Stimulated activated naive CD8-positive, alpha-beta T cell treated with anti-CD3 and anti-CD28 coated beads, Interleukin-15, amount 100 ng/mL, for 72 hours (primary cell): ENCODE data around the gene P4HA1.
"Not testable (repeated sequence)": the region's sequence is repeated elsewhere in the genome, so short reads cannot be mapped to it uniquely, and the experiment has no call there.

Source experiments
- ATAC-seq: fragments of 150-1000 bp; cut with Tn5 transposase; 2 replicates; pipeline ENCODE4 v1.10.0; 2021; ENCODE audit warnings: mild to moderate bottlenecking, moderate library complexity
- DNase-seq, 2 donors: peaks; one replicate each; pipeline ENCODE4 v3.0.0; 2021 to 2022
- H3K27ac Mint-ChIP-seq, 2 donors: one replicate each; pipeline ENCODE4 v1.8.0; 2022; ENCODE audit warnings: mild to moderate bottlenecking in 2 of 2, mixed read lengths in 2 of 2, moderate library complexity in 2 of 2
- H3K27me3 Mint-ChIP-seq: one replicate; pipeline ENCODE4 v1.8.0; 2022; ENCODE audit warnings: mixed read lengths
- H3K4me1 Mint-ChIP-seq: one replicate; pipeline ENCODE4 v1.8.0; 2022; ENCODE audit warnings: mild to moderate bottlenecking, mixed read lengths
- H3K4me3 Mint-ChIP-seq, 2 donors: one replicate each; pipeline ENCODE4 v1.8.0; 2022; ENCODE audit warnings: mild to moderate bottlenecking in 2 of 2, mixed read lengths in 2 of 2, moderate library complexity in 1 of 2
- H3K9me3 Mint-ChIP-seq, 2 donors: one replicate each; pipeline ENCODE4 v1.8.0; 2022; ENCODE audit warnings: mixed read lengths in 2 of 2

The P4HA1 gene

DNA sequence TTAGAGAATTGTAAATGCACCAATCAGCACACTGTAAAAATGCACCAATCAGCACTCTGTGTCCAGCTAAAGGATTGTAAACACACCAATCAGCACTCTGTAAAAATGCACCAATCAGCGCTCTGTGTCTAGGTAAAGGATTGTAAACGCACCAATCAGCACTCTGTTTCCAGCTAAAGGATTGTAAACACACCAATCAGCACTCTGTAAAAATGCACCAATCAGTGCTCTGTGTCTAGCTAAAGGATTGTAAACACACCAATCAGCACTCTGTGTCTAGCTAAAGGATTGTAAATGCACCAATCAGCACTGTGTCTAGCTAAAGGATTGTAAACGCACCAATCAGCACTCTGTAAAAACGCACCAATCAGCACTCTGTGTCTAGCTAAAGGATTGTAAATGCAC is 12.6 kb upstream of the P4HA1 start:
- DNase-seq, H3K9me3 Mint-ChIP-seq, ATAC-seq, H3K27me3 Mint-ChIP-seq, H3K27ac Mint-ChIP-seq, H3K4me3 Mint-ChIP-seq: not testable (repeated sequence)
- H3K4me1 Mint-ChIP-seq, result peaks cover 16% of the 10 kb centered on the region

DNA sequence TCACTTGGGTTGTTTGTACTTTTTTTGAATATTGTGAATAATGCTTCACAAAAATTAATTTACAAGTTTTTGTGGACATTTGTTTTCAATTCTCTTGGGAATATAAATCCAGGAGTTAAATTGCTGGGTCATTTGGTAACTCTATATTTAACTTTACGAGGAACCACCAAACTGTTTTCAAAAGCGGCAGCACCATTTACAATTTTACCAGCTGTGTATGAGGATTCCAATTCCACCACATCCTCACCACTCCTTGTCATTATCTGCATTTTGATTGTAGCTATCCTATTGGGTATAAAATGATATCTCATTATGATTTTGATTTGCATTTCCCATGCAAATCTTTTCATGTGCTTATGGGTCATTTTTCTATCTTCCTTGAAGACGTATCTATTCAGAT is 9.6 kb upstream of the P4HA1 start:
- Mint-ChIP-seq H3K27me3 (no peaks in the 10 kb centered on the region), H3K9me3 (peaks cover 0 to 9% of the 10 kb centered on the region in 2 donors), H3K27ac (no peak overlapping the region), H3K4me1 (peaks cover 13% of the 10 kb centered on the region), H3K4me3 (no peak overlapping the region)
- ATAC-seq, result no peak
- DNase-seq, result no peak

DNA sequence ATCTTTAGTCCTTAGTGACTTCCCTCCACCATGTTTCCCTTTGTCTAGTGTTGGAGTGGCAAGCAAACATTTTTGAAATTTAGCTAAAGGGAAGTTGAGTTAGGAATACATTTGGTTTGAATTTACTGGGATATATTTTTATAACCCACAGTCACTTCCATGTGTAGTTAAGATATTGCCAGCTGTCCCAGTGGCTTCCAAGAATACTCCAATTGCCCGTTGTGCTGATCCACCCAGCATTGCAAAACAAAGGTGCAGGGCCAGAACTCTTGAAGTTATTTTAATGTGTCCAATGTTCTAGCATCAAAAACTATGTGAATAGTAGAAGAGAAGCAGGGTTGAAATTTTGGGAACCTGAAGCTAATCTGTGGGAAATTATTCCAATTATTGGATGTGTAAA is 2.5 kb upstream of the P4HA1 start:
- H3K27me3 Mint-ChIP-seq, result no peaks in the 10 kb centered on the region

DNA sequence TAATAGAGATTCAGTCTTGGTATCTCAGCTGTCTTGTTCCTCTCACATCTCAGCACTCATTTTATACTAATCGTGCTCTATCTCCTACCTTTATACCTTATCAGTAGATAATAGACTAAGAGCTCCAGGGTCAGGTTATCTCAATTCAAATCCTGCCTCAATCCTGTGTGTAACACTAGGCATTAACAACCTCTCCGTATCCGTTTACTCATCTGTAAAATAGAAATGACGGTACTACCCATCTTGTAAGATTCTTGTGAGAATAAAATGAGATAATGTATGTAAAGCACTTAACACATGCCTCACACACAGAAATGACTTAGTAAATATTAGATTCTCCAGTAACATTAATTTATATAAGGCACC is 622 bp upstream of the P4HA1 start:
- no peak for DNase-seq
- Mint-ChIP-seq H3K27me3 (no peaks in the 10 kb centered on the region), H3K4me1 (peaks cover 35% of the 10 kb centered on the region), H3K4me3 (peak overlapping the region; percentile 97 to 98), H3K9me3 (no peaks in the 10 kb centered on the region), H3K27ac (peak overlapping the region; percentile 96 to 98)
- no peak for ATAC-seq

More for the DNA sequence above, 2.5 kb upstream of the P4HA1 start:
- H3K27ac Mint-ChIP-seq, result peak overlapping the region in 1 of 2 donors; percentile 13
- H3K4me3 Mint-ChIP-seq, result no peak overlapping the region
- peaks cover 20% of the 10 kb centered on the region for H3K4me1 Mint-ChIP-seq
- H3K9me3 Mint-ChIP-seq, result no peaks in the 10 kb centered on the region
- ATAC-seq, result no peak
- no peak for DNase-seq

DNA sequence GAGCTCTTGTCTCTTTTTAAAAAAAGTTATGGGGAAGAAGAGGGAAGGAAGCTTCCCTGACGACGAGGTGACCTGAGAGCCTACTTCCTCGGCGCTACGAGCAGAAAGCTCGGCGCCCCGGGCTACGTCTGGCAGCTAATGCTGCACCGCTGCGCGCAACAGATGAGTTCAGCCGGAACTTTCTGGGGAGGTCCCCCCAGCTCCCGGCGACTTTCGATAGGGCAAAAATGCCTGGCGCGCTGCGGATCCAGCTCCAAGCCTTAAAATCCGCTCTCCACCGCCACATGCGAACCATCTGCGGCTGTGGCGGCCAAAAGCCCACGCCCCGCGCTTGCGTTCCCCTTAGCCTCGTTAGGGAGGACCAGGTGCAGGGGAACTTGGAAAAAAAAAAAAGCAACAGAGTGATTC is 621 bp downstream of the P4HA1 start:
- peaks cover 41% of the 10 kb centered on the region for H3K4me1 Mint-ChIP-seq
- no peaks in the 10 kb centered on the region for H3K27me3 Mint-ChIP-seq
- DNase-seq (peak; percentile 79 to 84), ATAC-seq (peak; percentile 71)
- no peaks in the 10 kb centered on the region for H3K9me3 Mint-ChIP-seq
- peak overlapping the region; percentile 97 to 98 for H3K4me3 Mint-ChIP-seq
- H3K27ac Mint-ChIP-seq, result peak overlapping the region; percentile 96 to 98

DNA sequence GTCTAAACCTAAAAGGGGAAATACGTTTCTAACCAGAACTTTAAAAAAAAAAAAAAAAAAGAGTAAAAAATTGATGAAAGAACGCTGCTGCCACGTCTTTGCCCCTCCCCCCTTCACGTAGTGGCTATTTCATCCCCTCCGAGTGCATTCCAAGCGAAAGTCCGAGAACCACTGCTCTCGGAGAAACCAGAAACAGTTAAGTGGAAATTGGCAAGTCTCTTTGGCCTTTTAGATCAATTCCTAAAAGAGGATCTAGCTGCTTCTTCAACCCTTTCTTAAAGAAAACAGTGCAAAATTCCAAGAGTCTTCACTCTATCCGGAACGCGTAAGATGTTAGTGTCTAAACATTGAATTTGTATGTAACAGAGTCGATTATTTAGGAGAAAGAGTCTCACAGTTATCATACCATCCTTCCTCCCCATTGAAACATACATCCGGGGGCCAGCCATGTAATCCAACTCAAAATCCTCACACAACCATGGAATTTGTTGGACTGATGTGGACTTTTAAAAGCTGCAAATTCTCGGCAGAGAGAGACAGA is 1.1 kb downstream of the P4HA1 start:
- ATAC-seq (no peak), DNase-seq (peak; percentile 27 to 37)
- H3K4me1 Mint-ChIP-seq, result peaks cover 41% of the 10 kb centered on the region
- no peaks in the 10 kb centered on the region for H3K9me3 Mint-ChIP-seq
- H3K27ac Mint-ChIP-seq, result peak overlapping the region; percentile 96 to 98
- H3K4me3 Mint-ChIP-seq, result peak overlapping the region; percentile 97 to 98
- H3K27me3 Mint-ChIP-seq, result no peaks in the 10 kb centered on the region

DNA sequence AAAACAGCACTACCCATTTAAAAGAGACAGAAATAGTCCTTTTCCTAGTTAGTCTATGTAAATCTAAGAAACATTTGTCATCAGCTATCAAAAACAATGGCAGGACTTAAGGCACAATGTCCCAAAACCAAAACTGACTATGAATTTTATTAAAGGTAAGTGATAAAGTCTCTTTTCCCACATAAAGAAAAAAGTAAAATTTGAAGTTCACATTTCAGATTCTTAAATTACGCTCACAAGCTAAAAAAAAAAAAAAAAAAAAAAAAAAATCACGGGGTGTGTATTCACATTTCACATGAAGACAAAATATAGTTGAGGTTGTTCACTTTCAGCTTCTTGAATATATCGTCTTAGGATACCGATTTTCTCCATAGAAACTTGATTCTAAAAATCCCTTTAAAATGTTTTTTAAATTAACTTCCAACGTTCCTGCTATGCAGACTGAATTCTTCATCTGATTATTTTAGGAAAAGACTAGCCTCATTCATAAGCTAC is 1.6 kb downstream of the P4HA1 start:
- Mint-ChIP-seq H3K27ac (peak overlapping the region in 1 of 2 donors; percentile 96), H3K9me3 (no peaks in the 10 kb centered on the region), H3K4me1 (peaks cover 41% of the 10 kb centered on the region), H3K27me3 (no peaks in the 10 kb centered on the region), H3K4me3 (peak overlapping the region; percentile 97 to 98)
- ATAC-seq (no peak), DNase-seq (no peak)

DNA sequence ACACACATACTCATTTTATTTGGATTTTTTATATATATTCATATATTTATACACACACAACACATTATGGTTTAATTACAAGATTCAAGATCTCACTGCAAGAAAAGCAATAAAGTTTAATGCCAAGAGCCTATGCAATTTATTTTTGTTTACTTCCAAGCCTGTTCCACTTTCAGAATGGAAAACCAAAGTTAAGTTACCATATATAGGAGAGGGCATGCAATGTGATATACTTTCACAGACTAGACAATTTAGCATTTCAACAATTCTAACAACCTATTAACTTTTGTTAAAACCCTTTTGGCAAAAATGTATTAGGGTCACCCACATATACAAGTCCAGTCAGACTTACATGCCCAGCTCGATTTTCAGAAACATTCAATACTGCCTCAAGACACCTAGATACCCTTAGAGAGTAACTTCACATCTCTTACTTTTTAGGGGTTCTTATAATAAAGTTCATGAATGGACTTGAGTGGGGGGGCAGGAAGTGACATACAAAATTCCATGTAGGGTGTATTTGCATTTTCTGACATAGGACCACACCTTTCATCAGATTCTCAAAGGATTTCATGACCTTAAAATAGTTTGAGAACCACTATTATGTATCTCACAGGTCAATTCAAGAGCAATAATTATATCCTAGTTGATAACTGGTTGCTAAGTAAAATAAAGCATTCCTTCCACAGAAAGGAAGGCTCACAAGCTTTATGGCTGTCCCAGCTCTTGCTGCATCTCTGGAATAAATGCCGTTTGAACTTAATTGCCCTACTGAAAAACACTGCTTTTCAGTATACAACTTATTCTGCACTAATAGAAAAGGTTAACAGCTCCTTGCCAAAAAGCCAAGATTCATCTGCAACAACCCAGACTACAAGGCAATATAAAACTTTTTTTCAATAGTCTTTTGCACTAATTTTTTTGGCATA is 2.5 kb downstream of the P4HA1 start:
- no peak for DNase-seq
- H3K27ac Mint-ChIP-seq, result no peak overlapping the region
- H3K27me3 Mint-ChIP-seq, result no peaks in the 10 kb centered on the region
- H3K4me1 Mint-ChIP-seq, result peaks cover 42% of the 10 kb centered on the region
- H3K4me3 Mint-ChIP-seq, result peak overlapping the region; percentile 97 to 98
- H3K9me3 Mint-ChIP-seq, result no peaks in the 10 kb centered on the region
- no peak for ATAC-seq

DNA sequence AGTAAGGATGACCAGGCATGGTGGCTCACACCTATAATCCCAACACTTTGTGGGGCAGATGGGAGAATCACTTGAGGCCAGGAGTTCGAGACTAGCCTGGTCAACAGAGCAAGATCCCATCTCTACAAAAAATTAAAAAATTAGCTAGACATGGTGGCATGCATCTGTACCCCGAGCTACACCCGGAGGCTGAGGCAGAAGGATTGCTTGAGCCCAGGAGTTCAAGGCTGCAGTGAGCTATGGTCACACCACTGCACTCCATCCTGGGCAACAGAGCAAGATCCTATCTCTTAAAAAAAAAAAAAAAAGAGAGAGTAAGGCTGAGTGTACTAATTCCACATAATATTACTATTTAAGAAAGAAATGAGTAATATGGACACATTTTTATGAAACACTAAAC is 3.8 kb downstream of the P4HA1 start:
- no peak overlapping the region for H3K27ac Mint-ChIP-seq
- peaks cover 55% of the 10 kb centered on the region for H3K4me1 Mint-ChIP-seq
- no peak overlapping the region for H3K4me3 Mint-ChIP-seq
- no peak for DNase-seq
- no peaks in the 10 kb centered on the region for H3K27me3 Mint-ChIP-seq
- ATAC-seq, result no peak
- H3K9me3 Mint-ChIP-seq, result no peaks in the 10 kb centered on the region

DNA sequence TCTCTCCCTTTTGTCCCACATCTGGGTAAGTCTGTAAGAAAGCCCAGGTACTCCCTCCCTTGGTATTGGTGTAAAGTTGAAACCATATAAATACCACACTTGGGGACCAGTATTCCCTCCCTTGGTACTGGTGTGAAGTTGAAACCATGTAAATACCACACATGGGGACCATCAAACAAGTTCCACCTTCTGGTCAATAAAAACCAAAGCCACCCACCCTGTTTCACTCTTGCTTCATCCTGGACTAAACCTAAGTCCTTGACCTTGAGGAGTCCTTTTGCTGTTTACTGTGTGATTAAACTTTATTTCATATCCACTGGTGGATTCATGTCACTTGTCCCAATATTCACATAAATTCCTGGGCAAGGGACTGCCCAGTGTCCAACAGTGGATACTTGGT is 8.4 kb downstream of the P4HA1 start:
- H3K4me3 Mint-ChIP-seq, result peak overlapping the region in 1 of 2 donors; percentile 9
- DNase-seq (no peak), ATAC-seq (peak; percentile 66)
- H3K9me3 Mint-ChIP-seq, result no peaks in the 10 kb centered on the region
- no peaks in the 10 kb centered on the region for H3K27me3 Mint-ChIP-seq
- H3K27ac Mint-ChIP-seq, result peak overlapping the region in 1 of 2 donors; percentile 77
- H3K4me1 Mint-ChIP-seq, result peaks cover 27% of the 10 kb centered on the region

DNA sequence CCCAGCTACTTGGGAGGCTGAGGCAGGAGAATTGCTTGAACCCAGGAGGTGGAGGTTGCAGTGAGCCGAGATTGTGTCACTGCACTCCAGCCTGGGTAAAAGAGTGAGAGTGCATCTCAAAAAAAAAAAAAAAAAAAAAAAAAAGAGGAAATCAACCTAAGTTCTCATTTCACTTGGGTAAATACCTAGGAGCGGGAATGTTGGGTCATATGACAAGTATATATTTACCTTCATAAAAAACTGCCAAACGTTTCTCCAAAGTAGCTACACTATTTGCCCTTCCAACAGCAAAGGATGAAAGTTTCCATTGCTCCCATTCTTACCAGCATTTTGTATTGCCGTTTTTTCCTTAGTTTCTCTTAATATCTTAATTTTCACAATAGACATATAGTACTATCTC is 9.8 kb downstream of the P4HA1 start:
- Mint-ChIP-seq H3K9me3 (no peaks in the 10 kb centered on the region), H3K27ac (no peak overlapping the region), H3K4me1 (peaks cover 17% of the 10 kb centered on the region), H3K27me3 (no peaks in the 10 kb centered on the region), H3K4me3 (no peak overlapping the region)
- ATAC-seq (no peak), DNase-seq (no peak)

DNA sequence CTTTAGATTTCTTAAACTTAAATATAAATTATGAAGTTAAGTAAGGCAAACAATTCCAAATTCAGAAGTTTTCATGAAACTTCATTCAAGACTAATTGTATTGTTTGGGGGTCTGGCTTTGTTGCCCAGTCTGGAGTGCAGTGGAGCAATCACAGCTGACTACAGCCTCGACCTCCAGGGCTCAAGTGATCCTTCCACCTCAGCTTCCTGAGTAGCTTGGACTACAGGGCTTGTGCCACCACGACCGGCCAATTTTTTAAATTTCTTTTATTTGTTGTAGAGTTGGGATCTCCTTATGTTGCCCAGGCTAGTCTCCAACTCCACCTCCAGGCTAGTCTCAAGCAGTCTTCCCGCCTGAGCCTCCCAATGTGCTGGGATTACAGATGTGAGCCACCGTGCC is 12.5 kb downstream of the P4HA1 start:
- DNase-seq, result no peak
- Mint-ChIP-seq H3K27ac (no peak overlapping the region), H3K27me3 (no peaks in the 10 kb centered on the region), H3K9me3 (no peaks in the 10 kb centered on the region), H3K4me1 (peaks cover 20% of the 10 kb centered on the region), H3K4me3 (no peak overlapping the region)
- ATAC-seq, result no peak

DNA sequence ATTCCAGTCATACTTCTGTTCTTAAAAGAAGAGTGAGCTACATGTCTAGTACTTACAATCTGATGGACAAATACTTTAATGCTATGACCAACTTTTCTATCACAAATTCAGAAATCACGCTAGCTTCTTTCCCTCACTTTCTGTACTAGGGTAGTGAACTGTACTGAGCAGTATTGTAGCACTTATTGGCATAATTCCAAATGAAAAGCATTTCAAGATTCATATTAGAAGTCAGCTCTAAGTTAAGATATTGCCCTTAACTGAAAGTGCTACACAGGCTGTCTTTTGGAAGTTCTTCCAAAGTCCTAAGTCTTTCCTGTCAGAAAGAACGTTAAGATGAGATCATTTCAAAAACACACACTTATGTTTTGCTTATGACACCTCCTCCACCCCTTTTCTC is 13.4 kb downstream of the P4HA1 start:
- no peak overlapping the region for H3K4me3 Mint-ChIP-seq
- DNase-seq (no peak), ATAC-seq (no peak)
- no peak overlapping the region for H3K27ac Mint-ChIP-seq
- H3K27me3 Mint-ChIP-seq, result no peaks in the 10 kb centered on the region
- H3K9me3 Mint-ChIP-seq, result no peaks in the 10 kb centered on the region
- peaks cover 10% of the 10 kb centered on the region for H3K4me1 Mint-ChIP-seq

DNA sequence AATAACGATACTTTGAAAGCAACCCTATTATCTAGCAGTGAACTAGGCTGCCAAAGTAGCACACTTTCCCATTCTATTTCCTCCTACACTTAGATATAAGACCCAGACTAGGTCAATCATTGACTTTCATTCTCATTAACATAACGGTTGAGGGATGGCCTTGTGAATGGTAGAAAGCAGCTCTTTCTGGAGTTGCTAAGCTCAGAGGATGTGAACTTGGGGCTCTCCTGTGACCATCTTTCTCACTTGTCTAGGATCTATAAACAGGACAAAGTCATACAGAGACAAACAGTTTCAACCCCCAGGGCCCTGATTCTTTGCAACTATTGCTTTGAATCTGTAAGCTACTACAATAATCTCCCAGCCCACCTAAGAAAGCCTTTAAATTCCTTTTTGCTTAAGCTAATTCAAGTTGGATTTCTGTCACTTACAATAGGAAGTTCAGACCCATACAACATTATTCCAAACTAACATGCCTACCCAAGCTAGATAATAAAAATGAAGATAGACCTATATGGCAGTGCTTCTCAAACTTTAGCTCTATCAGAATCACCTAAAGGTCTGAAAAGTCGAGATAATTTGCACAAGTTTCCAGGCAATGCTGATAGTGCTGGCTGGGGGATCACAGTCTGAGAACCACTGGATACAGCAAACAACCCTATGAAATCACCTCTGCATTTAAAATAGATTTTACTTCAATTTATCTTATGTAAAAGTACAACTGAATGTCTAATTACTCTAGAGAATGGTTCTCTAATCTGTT is 16.7 kb downstream of the P4HA1 start:
- ATAC-seq (peak; percentile 48), DNase-seq (no peak)
- H3K27me3 Mint-ChIP-seq, result no peaks in the 10 kb centered on the region
- no peaks in the 10 kb centered on the region for H3K9me3 Mint-ChIP-seq
- H3K4me1 Mint-ChIP-seq, result peaks cover 17% of the 10 kb centered on the region
- H3K27ac Mint-ChIP-seq, result no peak overlapping the region
- no peak overlapping the region for H3K4me3 Mint-ChIP-seq

DNA sequence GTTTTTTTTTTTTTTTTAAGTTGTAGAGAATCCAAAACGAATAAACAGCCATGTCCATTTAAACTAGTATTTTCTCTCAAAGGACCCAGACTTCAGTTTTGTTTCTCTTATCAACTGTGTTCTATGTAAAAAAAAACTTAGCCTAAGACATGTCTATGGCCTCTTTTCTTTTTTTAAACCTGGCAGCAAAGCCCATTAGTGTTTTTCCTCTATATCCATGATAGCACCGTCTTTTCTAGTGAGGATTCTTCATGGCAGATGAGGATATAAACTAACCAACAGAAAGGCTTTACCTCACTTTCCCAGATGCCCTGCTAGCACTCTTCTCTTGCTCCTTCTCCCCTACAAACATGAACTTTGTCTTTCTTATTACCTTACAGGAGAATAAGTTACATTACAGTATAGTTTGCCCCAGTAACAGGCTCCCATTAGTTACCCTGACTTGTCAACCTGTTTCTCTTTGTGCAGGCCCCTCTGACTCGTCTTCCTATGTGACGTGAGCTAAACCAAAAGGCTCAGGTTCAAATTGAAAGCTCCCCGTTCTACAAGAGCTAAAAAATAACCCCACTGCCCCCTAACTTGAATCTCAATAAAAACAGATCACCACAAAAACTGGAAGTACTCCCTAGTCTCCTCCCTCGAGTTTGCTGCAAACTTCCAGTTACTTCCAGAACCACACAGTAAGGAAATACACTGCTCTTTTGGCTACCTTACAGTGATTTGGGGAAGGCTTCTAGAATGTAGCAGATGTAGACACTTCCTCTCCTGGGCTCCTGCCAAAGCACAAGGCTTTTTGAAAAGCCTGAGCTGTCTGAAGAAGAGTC is 20.1 kb downstream of the P4HA1 start:
- Mint-ChIP-seq H3K4me1 (peaks cover 17% of the 10 kb centered on the region), H3K27ac (peak overlapping the region; percentile 79 to 90), H3K9me3 (no peaks in the 10 kb centered on the region), H3K27me3 (no peaks in the 10 kb centered on the region), H3K4me3 (peak overlapping the region; percentile 6 to 45)
- DNase-seq (no peak), ATAC-seq (no peak)
